Neural cell (in vitro differentiated cells): ENCODE measurements around the gene BOD1L2.

ENCODE experiments used
- EP300 ChIP-seq: fragments of 450-650 bp; conservative IDR thresholded peaks from 2 replicates; pipeline ENCODE4 v1.6.1; 2014; ENCODE audit warnings: antibody characterized with exemption, mild to moderate bottlenecking, moderate library complexity; ENCODE audit not compliant: poor library complexity, severe bottlenecking
- EZH2 ChIP-seq: fragments of 200-600, 300-800 bp; shearing (Covaris generic), sonication (generic); IDR thresholded peaks from 2 replicates; pipeline ENCODE4 v1.6.1; 2014; ENCODE audit warnings: antibody characterized with exemption, low read length, borderline replicate concordance, mild to moderate bottlenecking; ENCODE audit not compliant: insufficient read depth, poor library complexity, severe bottlenecking
- MXI1 ChIP-seq: fragments of 450-650 bp; conservative IDR thresholded peaks from 2 replicates; pipeline ENCODE4 v1.6.1; 2014; ENCODE audit warnings: antibody characterized with exemption, mild to moderate bottlenecking; ENCODE audit not compliant: poor library complexity, severe bottlenecking
- POLR2AphosphoS5 ChIP-seq: IDR thresholded peaks from 2 replicates; pipeline ENCODE4 v1.6.1; 2012
- REST ChIP-seq: IDR thresholded peaks from 2 replicates; pipeline ENCODE4 v1.6.1; 2012; ENCODE audit warnings: borderline replicate concordance
- SMC3 ChIP-seq: fragments of 450-650 bp; conservative IDR thresholded peaks from 2 replicates; pipeline ENCODE4 v1.6.1; 2014; ENCODE audit warnings: antibody characterized with exemption, mild to moderate bottlenecking, moderate library complexity; ENCODE audit not compliant: poor library complexity
- TAF1 ChIP-seq: IDR thresholded peaks from 2 replicates; pipeline ENCODE4 v1.6.1; 2012; ENCODE audit warnings: low read depth
- TF ChIP-seq, protein P1 (sequence below): fragments of 450-650 bp; IDR thresholded peaks from 2 replicates; pipeline ENCODE4 v1.5.1; 2014; ENCODE audit warnings: antibody characterized with exemption, mild to moderate bottlenecking, moderate library complexity; ENCODE audit not compliant: poor library complexity, severe bottlenecking

- no peak for TF ChIP-seq MXI1
- TF ChIP-seq, protein P1, sequence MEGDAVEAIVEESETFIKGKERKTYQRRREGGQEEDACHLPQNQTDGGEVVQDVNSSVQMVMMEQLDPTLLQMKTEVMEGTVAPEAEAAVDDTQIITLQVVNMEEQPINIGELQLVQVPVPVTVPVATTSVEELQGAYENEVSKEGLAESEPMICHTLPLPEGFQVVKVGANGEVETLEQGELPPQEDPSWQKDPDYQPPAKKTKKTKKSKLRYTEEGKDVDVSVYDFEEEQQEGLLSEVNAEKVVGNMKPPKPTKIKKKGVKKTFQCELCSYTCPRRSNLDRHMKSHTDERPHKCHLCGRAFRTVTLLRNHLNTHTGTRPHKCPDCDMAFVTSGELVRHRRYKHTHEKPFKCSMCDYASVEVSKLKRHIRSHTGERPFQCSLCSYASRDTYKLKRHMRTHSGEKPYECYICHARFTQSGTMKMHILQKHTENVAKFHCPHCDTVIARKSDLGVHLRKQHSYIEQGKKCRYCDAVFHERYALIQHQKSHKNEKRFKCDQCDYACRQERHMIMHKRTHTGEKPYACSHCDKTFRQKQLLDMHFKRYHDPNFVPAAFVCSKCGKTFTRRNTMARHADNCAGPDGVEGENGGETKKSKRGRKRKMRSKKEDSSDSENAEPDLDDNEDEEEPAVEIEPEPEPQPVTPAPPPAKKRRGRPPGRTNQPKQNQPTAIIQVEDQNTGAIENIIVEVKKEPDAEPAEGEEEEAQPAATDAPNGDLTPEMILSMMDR = no peak
- TF ChIP-seq EZH2 = no peak
- no peak for TF ChIP-seq POLR2AphosphoS5
- no peak for TF ChIP-seq EP300
- no peak for TF ChIP-seq TAF1
- no peak for TF ChIP-seq SMC3
- no peak for TF ChIP-seq REST
Measured at GRCh38 chr18:57125627-57126026, 21.3 kb upstream of the BOD1L2 start.
